ENCODE measurements around the gene ELFN1. TPM values are rescaled to one million over a fixed set of nuclear protein-coding genes. Genes with fewer than 3 reads are reported as not detected.
"Not testable (repeated sequence)": the region's sequence is repeated elsewhere in the genome, so short reads cannot be mapped to it uniquely, and the experiment has no call there.

Gene ELFN1
- total RNA-seq, 2 donors from 2014 or later: 0.12 to 0.40 TPM

DNA sequence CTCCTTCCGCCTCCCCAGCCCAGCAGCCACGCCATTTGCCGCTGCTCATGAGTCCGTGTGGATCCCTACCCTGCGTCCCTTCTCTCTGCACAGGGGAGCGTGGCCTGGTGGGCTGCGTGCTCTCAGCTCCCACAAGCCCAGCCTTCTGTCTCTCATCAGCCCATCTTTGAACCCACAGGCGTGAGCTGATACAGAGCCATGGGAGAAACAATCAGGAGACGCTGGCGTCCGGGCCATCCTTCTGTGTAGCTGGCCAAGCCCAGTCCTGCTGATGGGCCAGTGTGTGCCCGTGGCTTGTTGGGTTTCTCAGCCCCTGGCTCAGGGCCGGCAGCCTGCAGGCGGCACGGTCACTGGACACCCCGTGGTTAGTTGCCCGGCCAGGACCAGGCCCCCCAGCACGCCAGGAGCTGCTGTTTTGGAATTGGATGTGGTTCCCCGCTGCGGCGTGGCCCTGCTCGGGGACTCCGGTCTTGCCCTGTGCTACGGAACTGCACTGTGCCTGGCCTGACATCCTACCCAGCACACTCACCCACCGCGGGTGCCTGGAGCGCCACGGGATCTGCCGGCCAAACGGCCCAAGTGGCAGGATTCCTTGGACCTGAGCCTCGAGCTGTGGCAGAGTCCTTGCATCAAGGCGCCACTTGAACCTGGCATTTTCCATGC, 88.9 kb downstream of the ELFN1 start:
- H3K9me3 ChIP-seq: no peaks in the 10 kb centered on the region
- no peak overlapping the region for H3K9ac ChIP-seq (ENCODE audit: low read depth in 2 of 2, low read length in 2 of 2)
- no peak for DNase-seq
- H3K36me3 ChIP-seq: no peaks in the 10 kb centered on the region
- H3K27ac ChIP-seq: no peak overlapping the region
- no peak overlapping the region for H3K4me3 ChIP-seq
- no peaks in the 10 kb centered on the region for H3K27me3 ChIP-seq
- no peaks in the 10 kb centered on the region for H3K4me1 ChIP-seq
- TF ChIP-seq, protein P1, sequence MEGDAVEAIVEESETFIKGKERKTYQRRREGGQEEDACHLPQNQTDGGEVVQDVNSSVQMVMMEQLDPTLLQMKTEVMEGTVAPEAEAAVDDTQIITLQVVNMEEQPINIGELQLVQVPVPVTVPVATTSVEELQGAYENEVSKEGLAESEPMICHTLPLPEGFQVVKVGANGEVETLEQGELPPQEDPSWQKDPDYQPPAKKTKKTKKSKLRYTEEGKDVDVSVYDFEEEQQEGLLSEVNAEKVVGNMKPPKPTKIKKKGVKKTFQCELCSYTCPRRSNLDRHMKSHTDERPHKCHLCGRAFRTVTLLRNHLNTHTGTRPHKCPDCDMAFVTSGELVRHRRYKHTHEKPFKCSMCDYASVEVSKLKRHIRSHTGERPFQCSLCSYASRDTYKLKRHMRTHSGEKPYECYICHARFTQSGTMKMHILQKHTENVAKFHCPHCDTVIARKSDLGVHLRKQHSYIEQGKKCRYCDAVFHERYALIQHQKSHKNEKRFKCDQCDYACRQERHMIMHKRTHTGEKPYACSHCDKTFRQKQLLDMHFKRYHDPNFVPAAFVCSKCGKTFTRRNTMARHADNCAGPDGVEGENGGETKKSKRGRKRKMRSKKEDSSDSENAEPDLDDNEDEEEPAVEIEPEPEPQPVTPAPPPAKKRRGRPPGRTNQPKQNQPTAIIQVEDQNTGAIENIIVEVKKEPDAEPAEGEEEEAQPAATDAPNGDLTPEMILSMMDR (IDR thresholded peaks at IDR 0.05): no peak
- intact Hi-C loops (cut with DNase I): no loop called here

DNA sequence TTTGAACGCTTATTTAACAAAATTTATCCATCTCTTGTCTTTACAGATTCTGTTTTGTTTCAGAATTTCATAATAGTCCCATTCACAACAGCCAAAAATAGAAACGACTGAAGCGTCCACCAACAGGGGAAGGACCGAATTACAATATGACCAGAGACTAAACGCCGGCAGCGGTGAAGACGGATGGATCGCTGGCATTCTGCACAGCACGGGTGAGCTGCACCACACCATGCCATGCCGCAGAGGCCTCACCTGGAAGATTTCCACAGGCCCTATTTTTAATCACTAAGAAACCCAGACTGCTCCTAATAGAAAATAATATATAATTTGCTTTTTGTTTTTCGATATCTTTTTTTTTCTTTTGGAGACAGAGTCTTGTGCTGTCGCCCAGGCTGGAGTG, 91.0 kb downstream of the ELFN1 start:
- H3K27me3 ChIP-seq: no peaks in the 10 kb centered on the region
- no peak overlapping the region for H3K27ac ChIP-seq
- no peak overlapping the region for H3K9ac ChIP-seq (ENCODE audit: low read depth in 2 of 2, low read length in 2 of 2)
- TF ChIP-seq, protein P1 (IDR thresholded peaks at IDR 0.05): no peak
- H3K36me3 ChIP-seq: no peaks in the 10 kb centered on the region
- intact Hi-C loops (cut with DNase I): no loop called here
- DNase-seq: no peak
- H3K4me3 ChIP-seq: no peak overlapping the region
- H3K9me3 ChIP-seq: no peaks in the 10 kb centered on the region
- H3K4me1 ChIP-seq: no peaks in the 10 kb centered on the region

DNA sequence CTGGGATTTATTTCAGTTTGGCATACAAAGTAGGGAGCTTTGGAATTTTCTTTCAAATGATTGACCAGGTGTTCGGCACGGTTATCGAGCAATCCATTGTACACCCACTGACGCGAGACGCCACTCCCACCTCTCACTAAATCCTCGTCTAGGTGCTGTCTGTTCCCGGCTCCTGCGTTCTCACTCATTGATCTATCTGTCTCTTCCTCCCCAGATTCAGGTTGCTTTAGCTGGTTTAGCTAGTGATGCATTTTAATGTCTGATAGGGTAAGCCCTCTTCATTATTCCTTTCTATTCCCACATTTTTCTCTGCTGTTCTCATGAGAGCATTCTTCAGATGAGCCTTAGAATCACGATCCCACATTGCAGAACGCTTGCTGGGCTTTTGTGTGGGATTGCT, 91.7 kb downstream of the ELFN1 start:
- DNase-seq: no peak
- H3K4me3 ChIP-seq: no peak overlapping the region

DNA sequence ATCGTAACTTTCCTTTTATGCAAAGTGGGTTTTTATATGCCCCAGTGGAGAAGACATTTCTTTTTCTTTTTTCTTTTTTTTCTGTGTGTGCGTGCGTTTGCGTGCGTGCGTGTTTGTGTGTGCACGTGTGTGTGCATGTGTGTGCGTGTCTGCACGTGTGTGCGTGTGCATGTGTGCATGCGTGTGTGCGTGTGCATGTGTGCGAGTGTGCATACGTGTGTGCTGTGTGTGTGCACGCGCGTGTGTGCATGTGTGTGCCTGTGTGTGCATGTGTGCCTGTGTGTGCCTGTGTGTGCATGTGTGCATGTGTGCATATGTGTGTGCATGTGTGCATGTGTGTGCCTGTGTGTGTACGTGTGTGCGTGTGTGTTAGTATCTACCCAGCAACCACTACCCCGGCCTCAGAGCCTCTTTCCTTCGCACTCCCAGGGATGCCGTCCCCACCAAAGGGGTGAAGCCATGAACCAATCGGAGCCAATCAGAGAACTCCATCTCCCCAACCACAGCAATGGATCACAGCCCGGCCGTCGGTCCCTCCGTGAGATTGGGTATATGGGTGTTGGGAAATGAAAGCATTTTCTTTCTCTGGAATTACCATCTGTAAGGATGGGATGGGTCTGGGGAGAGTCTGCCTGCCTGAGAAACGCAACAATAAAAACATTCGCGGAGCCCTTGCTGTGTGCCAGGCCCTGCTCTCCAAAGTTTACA, 92.3 kb downstream of the ELFN1 start:
- H3K4me1 ChIP-seq: no peaks in the 10 kb centered on the region
- H3K9ac ChIP-seq (ENCODE audit: low read depth in 2 of 2, low read length in 2 of 2): no peak overlapping the region
- H3K4me3 ChIP-seq: no peak overlapping the region
- no peak for DNase-seq
- H3K9me3 ChIP-seq: no peaks in the 10 kb centered on the region
- no peak overlapping the region for H3K27ac ChIP-seq
- TF ChIP-seq, protein P1 (IDR thresholded peaks at IDR 0.05): no peak
- H3K27me3 ChIP-seq: no peaks in the 10 kb centered on the region
- intact Hi-C loops (cut with DNase I): no loop called here
- no peaks in the 10 kb centered on the region for H3K36me3 ChIP-seq

More for the DNA sequence above, 91.7 kb downstream of the ELFN1 start:
- no peak overlapping the region for H3K27ac ChIP-seq
- no peaks in the 10 kb centered on the region for H3K4me1 ChIP-seq
- no peaks in the 10 kb centered on the region for H3K27me3 ChIP-seq
- no peaks in the 10 kb centered on the region for H3K36me3 ChIP-seq
- H3K9me3 ChIP-seq: no peaks in the 10 kb centered on the region
- no peak overlapping the region for H3K9ac ChIP-seq (ENCODE audit: low read depth in 2 of 2, low read length in 2 of 2)
- intact Hi-C loops (cut with DNase I): no loop called here
- TF ChIP-seq, protein P1 (IDR thresholded peaks at IDR 0.05): no peak

DNA sequence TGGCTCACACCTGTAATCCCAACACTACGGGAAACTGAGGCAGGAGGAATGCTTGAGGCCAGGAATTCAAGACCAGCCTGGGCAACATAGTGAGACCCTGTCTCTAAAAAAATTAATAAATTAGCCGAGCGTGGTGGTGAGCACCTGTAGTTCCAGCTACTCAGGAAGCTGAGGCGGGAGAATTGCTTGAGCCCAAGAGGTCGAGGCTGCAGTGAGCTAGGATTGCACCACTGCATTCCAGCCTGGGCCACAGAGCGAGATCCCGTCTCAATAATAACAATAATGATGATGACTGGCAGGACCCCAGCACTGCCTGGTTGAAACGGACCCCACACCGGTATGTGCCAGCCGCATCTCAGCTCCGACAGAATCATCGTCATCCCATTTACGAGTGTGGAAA, 93.0 kb downstream of the ELFN1 start:
- H3K9ac ChIP-seq (ENCODE audit: low read depth in 2 of 2, low read length in 2 of 2): no peak overlapping the region
- DNase-seq: no peak
- intact Hi-C loops (cut with DNase I): no loop called here

DNA sequence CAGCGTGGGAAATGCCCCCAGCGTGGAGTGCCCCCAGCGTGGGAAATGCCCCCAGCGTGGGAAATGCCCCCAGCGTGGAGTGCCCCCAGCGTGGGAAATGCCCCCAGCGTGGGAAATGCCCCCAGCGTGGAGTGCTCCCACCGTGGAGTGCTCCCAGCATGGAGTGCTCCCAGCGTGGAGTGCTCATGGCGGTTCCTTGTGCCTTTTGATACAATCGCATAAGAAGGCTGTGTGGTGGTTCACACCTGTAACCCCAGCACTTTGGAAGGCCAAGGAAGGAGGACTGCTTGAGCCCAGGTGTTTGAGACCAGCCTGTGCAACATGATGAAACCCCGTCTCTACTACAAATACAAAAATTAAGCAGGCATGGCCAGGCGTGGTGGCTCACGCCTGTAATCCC, 93.8 kb downstream of the ELFN1 start:
- H3K36me3 ChIP-seq; H3K9me3 ChIP-seq; H3K27ac ChIP-seq; H3K27me3 ChIP-seq; DNase-seq; H3K9ac ChIP-seq (ENCODE audit: low read depth in 2 of 2, low read length in 2 of 2); H3K4me1 ChIP-seq; H3K4me3 ChIP-seq; intact Hi-C loops (cut with DNase I): not testable (repeated sequence)

More for the DNA sequence above, 93.0 kb downstream of the ELFN1 start:
- Histone ChIP-seq H3K36me3 (no peaks in the 10 kb centered on the region), H3K27ac (no peak overlapping the region), H3K4me3 (no peak overlapping the region), H3K27me3 (no peaks in the 10 kb centered on the region), H3K9me3 (no peaks in the 10 kb centered on the region), H3K4me1 (no peaks in the 10 kb centered on the region)
- TF ChIP-seq, protein P1 (IDR thresholded peaks at IDR 0.05): no peak

Measured in colonic mucosa (tissue), 4 donors.